GM23338 (cell line): ENCODE data around the gene FETUB. TPM values are rescaled to one million over a fixed set of nuclear protein-coding genes. Genes with fewer than 3 reads are reported as not detected.

ENCODE experiments used
- ATAC-seq: fragments of 200-7000 bp; cut with Tn5 transposase; 3 replicates; pipeline ENCODE4 v1.9.1; 2020
- DNase-seq: peaks from one replicate; pipeline ENCODE4 v3.0.0-alpha.2; 2015; ENCODE audit warnings: low spot score
- H2AFZ ChIP-seq: fragments of 200-600 bp; sonication (generic); 2 replicates; pipeline ENCODE4 v1.8.0; 2016; ENCODE audit warnings: antibody characterized with exemption, mild to moderate bottlenecking, moderate library complexity
- H3F3A ChIP-seq: fragments of 200-600 bp; sonication (generic); replicated peaks from 2 replicates; pipeline ENCODE4 v1.8.0; 2017; ENCODE audit warnings: antibody characterized with exemption, mixed run types, low read depth
- H3K27ac ChIP-seq: fragments of 200-600 bp; sonication (generic); 2 replicates; pipeline ENCODE4 v1.6.1; 2016; ENCODE audit warnings: low read depth
- H3K27me3 ChIP-seq: fragments of 200-600 bp; sonication (generic); 2 replicates; pipeline ENCODE4 v1.8.0; 2016; ENCODE audit warnings: mild to moderate bottlenecking, mixed run types, moderate library complexity; ENCODE audit not compliant: insufficient read depth
- H3K36me3 ChIP-seq: fragments of 200-600 bp; sonication (generic); 2 replicates; pipeline ENCODE4 v1.8.0; 2016; ENCODE audit warnings: mild to moderate bottlenecking; ENCODE audit not compliant: insufficient read depth
- H3K4me1 ChIP-seq: fragments of 200-600 bp; sonication (generic); 2 replicates; pipeline ENCODE4 v1.8.0; 2016; ENCODE audit warnings: mild to moderate bottlenecking, moderate library complexity; ENCODE audit not compliant: insufficient read depth
- H3K4me2 ChIP-seq: fragments of 200-600 bp; sonication (generic); 2 replicates; pipeline ENCODE4 v1.7.1; 2017; ENCODE audit warnings: mixed run types
- H3K4me3 ChIP-seq: fragments of 200-600 bp; sonication (generic); 2 replicates; pipeline ENCODE4 v1.6.1; 2016; ENCODE audit warnings: mixed run types
- H3K79me2 ChIP-seq: fragments of 200-600 bp; sonication (generic); replicated peaks from 2 replicates; pipeline ENCODE4 v1.8.0; 2017; ENCODE audit warnings: mild to moderate bottlenecking; ENCODE audit not compliant: insufficient read depth
- H3K9me2 ChIP-seq: fragments of 200-600 bp; sonication (generic); 2 replicates; pipeline ENCODE4 v1.8.0; 2017; ENCODE audit not compliant: insufficient read depth
- H4K20me1 ChIP-seq: fragments of 200-600 bp; sonication (generic); replicated peaks from 2 replicates; pipeline ENCODE4 v1.8.0; 2017; ENCODE audit warnings: mild to moderate bottlenecking; ENCODE audit not compliant: insufficient read depth
- H3K27ac Mint-ChIP-seq: 2 replicates; pipeline ENCODE4 v1.8.0; 2020; ENCODE audit warnings: inconsistent platforms, mild to moderate bottlenecking, moderate library complexity, mixed read lengths
- H3K27me3 Mint-ChIP-seq: 3 replicates; pipeline ENCODE4 v1.8.0; 2022; ENCODE audit warnings: low read depth, mild to moderate bottlenecking, moderate library complexity, mixed read lengths, inconsistent platforms; ENCODE audit not compliant: insufficient read depth, poor library complexity
- H3K36me3 Mint-ChIP-seq: 3 replicates; pipeline ENCODE4 v1.8.0; 2021; ENCODE audit warnings: low read depth, mild to moderate bottlenecking, inconsistent platforms, moderate library complexity, mixed read lengths
- H3K4me1 Mint-ChIP-seq: 3 replicates; pipeline ENCODE4 v1.8.0; 2020; ENCODE audit warnings: mild to moderate bottlenecking, inconsistent platforms, mixed read lengths
- H3K4me3 Mint-ChIP-seq: 3 replicates; pipeline ENCODE4 v1.8.0; 2021; ENCODE audit warnings: moderate library complexity, mild to moderate bottlenecking, inconsistent platforms, mixed read lengths
- H3K9me3 Mint-ChIP-seq: 3 replicates; pipeline ENCODE4 v1.8.0; 2020; ENCODE audit warnings: moderate library complexity, mild to moderate bottlenecking, inconsistent platforms, mixed read lengths
- CREB1 ChIP-seq: fragments of 250-450 bp; sonication (Bioruptor Pico); IDR thresholded peaks from 2 replicates; pipeline ENCODE4 v1.5.0; 2020; ENCODE audit warnings: low read depth, mild to moderate bottlenecking, moderate library complexity
- ETS1 ChIP-seq: IDR thresholded peaks from 2 replicates; pipeline ENCODE4 v1.6.1; 2016; ENCODE audit warnings: antibody characterized with exemption
- EZH2 ChIP-seq: fragments of 200-600 bp; sonication (generic); IDR thresholded peaks from one replicate; pipeline ENCODE4 v1.8.0; 2017; ENCODE audit warnings: antibody characterized with exemption, mild to moderate bottlenecking, low read depth; ENCODE audit not compliant: unreplicated experiment
- EZH2phosphoT487 ChIP-seq: fragments of 200-600 bp; sonication (generic); IDR thresholded peaks from one replicate; pipeline ENCODE4 v1.8.1; 2018; ENCODE audit warnings: antibody characterized with exemption; ENCODE audit not compliant: unreplicated experiment
- JUNB ChIP-seq: IDR thresholded peaks from one replicate; pipeline ENCODE4 v1.6.1; 2016; ENCODE audit warnings: antibody characterized with exemption; ENCODE audit not compliant: unreplicated experiment
- POLR2AphosphoS5 ChIP-seq: IDR thresholded peaks from 2 replicates; pipeline ENCODE4 v1.6.1; 2016; ENCODE audit warnings: antibody characterized with exemption, low read depth
- STAT1 ChIP-seq: IDR thresholded peaks from one replicate; pipeline ENCODE4 v1.6.1; 2016; ENCODE audit warnings: antibody characterized with exemption; ENCODE audit not compliant: unreplicated experiment
- ZNF114 ChIP-seq: fragments of 250-450 bp; sonication (Bioruptor Pico); IDR thresholded peaks from 2 replicates; pipeline ENCODE4 v1.5.0; 2020; ENCODE audit warnings: mild to moderate bottlenecking, moderate library complexity
- ZNF331 ChIP-seq: fragments of 250-450 bp; sonication (Bioruptor Pico); IDR thresholded peaks from 2 replicates; pipeline ENCODE4 v1.5.0; 2020; ENCODE audit warnings: low read depth, mild to moderate bottlenecking, moderate library complexity
- ZNF462 ChIP-seq: fragments of 250-450 bp; sonication (Bioruptor Pico); IDR thresholded peaks from 2 replicates; pipeline ENCODE4 v1.5.0; 2020; ENCODE audit warnings: mild to moderate bottlenecking, moderate library complexity
- polyA plus RNA-seq: library from polyadenylated mRNA; unstranded; fragments of >200 nt; fragmentation: Nextera tagmentation; extraction: Ambion mirVana; gene quantifications from 2 replicates; pipeline ENCODE4 v1.2.1, GENCODE V29; 2016
- total RNA-seq: library from RNA; depleted of rRNA; stranded (reverse); fragments of >200 nt; shearing (Covaris generic); gene quantifications from 2 replicates; pipeline ENCODE4 v1.2.3, GENCODE V29; 2014
- TF ChIP-seq, protein P1 (sequence below): IDR thresholded peaks from one replicate; pipeline ENCODE4 v1.6.1; 2018; ENCODE audit warnings: antibody characterized with exemption; ENCODE audit not compliant: unreplicated experiment

The FETUB gene
- total and polyA plus RNA-seq, 2 experiments from 2014 or later = 0.26 TPM; not detected in 1

- H3K4me3 Mint-ChIP-seq = no peak overlapping the region
- no peaks in the 10 kb centered on the region for H3K27me3 Mint-ChIP-seq
- no peaks in the 10 kb centered on the region for H3K79me2 ChIP-seq
- no peaks in the 10 kb centered on the region for H3K9me3 Mint-ChIP-seq
- no peaks in the 10 kb centered on the region for H3K27me3 ChIP-seq
- no peak overlapping the region for H3K27ac Mint-ChIP-seq
- no peaks in the 10 kb centered on the region for H3K4me1 ChIP-seq
- no peak overlapping the region for H3K4me2 ChIP-seq
- no peak for TF ChIP-seq EZH2
- H4K20me1 ChIP-seq = no peaks in the 10 kb centered on the region
- no peak overlapping the region for H3K4me3 ChIP-seq
- H3K27ac ChIP-seq = no peak overlapping the region
- no peaks in the 10 kb centered on the region for H3K36me3 Mint-ChIP-seq
- no peaks in the 10 kb centered on the region for H3F3A ChIP-seq
- no peaks in the 10 kb centered on the region for H3K4me1 Mint-ChIP-seq
- no peaks in the 10 kb centered on the region for H3K36me3 ChIP-seq
- 0 out of 2 replicates have a peak overlapping the region, but pooled peaks have one; percentile 38 for H2AFZ ChIP-seq
- DNase-seq = no peak
- ATAC-seq = no peak
- 0 out of 2 replicates have a peak, but pooled peaks cover 14% of the 10 kb centered on the region for H3K9me2 ChIP-seq
Measured at GRCh38 chr3:186624598-186624997, 15.6 kb upstream of the FETUB start.

GRCh38 chr3:186625600-186626042 is 14.6 kb upstream of the FETUB start:
- Mint-ChIP-seq H3K27me3 (no peaks in the 10 kb centered on the region), H3K9me3 (no peaks in the 10 kb centered on the region), H3K27ac (no peak overlapping the region), H3K36me3 (no peaks in the 10 kb centered on the region), H3K4me1 (peaks cover 3% of the 10 kb centered on the region; the same call in 1 of the 3 replicates), H3K4me3 (no peak overlapping the region)
- H3K4me2 ChIP-seq = no peak overlapping the region
- H3K27ac ChIP-seq = no peak overlapping the region
- no peaks in the 10 kb centered on the region for H3F3A ChIP-seq
- DNase-seq = no peak
- no peak overlapping the region for H2AFZ ChIP-seq
- H3K79me2 ChIP-seq = no peaks in the 10 kb centered on the region
- H4K20me1 ChIP-seq = no peaks in the 10 kb centered on the region
- no peaks in the 10 kb centered on the region for H3K36me3 ChIP-seq
- H3K9me2 ChIP-seq = 0 out of 2 replicates have a peak, but pooled peaks cover 14% of the 10 kb centered on the region
- no peak for ATAC-seq
- no peak overlapping the region for H3K4me3 ChIP-seq
- no peaks in the 10 kb centered on the region for H3K4me1 ChIP-seq
- no peaks in the 10 kb centered on the region for H3K27me3 ChIP-seq
- no peak for TF ChIP-seq EZH2phosphoT487
- no peak for TF ChIP-seq ZNF331 (CRISPR knock-in tag)
- no peak for TF ChIP-seq POLR2AphosphoS5
- no peak for TF ChIP-seq ETS1
- TF ChIP-seq JUNB = no peak
- TF ChIP-seq, protein P1, sequence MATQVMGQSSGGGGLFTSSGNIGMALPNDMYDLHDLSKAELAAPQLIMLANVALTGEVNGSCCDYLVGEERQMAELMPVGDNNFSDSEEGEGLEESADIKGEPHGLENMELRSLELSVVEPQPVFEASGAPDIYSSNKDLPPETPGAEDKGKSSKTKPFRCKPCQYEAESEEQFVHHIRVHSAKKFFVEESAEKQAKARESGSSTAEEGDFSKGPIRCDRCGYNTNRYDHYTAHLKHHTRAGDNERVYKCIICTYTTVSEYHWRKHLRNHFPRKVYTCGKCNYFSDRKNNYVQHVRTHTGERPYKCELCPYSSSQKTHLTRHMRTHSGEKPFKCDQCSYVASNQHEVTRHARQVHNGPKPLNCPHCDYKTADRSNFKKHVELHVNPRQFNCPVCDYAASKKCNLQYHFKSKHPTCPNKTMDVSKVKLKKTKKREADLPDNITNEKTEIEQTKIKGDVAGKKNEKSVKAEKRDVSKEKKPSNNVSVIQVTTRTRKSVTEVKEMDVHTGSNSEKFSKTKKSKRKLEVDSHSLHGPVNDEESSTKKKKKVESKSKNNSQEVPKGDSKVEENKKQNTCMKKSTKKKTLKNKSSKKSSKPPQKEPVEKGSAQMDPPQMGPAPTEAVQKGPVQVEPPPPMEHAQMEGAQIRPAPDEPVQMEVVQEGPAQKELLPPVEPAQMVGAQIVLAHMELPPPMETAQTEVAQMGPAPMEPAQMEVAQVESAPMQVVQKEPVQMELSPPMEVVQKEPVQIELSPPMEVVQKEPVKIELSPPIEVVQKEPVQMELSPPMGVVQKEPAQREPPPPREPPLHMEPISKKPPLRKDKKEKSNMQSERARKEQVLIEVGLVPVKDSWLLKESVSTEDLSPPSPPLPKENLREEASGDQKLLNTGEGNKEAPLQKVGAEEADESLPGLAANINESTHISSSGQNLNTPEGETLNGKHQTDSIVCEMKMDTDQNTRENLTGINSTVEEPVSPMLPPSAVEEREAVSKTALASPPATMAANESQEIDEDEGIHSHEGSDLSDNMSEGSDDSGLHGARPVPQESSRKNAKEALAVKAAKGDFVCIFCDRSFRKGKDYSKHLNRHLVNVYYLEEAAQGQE = no peak
- TF ChIP-seq CREB1 = no peak
- no peak for TF ChIP-seq ZNF462 (CRISPR knock-in tag)
- TF ChIP-seq EZH2 = no peak
- TF ChIP-seq ZNF114 = no peak
- no peak for TF ChIP-seq STAT1
